Body of pancreas (tissue), 4 donors: ENCODE data around the gene FBXO45.

ENCODE experiments used
- POLR2A ChIP-seq, 3 donors: fragments of 450-650 bp; IDR thresholded peaks; one replicate each; pipeline ENCODE4 v1.6.1; 2016; ENCODE audit warnings: antibody characterized with exemption in 3 of 3, mild to moderate bottlenecking in 2 of 3
- TF ChIP-seq, protein P1 (sequence below), 7 experiments: fragments of 450-650 bp in 4 of 7; fragments of 200-600 bp in 3 of 7; sonication (generic) in 3 of 7; IDR thresholded peaks; one replicate each; pipeline ENCODE4 v1.5.1; 2016 to 2019; ENCODE audit warnings: antibody characterized with exemption in 7 of 7

DNA sequence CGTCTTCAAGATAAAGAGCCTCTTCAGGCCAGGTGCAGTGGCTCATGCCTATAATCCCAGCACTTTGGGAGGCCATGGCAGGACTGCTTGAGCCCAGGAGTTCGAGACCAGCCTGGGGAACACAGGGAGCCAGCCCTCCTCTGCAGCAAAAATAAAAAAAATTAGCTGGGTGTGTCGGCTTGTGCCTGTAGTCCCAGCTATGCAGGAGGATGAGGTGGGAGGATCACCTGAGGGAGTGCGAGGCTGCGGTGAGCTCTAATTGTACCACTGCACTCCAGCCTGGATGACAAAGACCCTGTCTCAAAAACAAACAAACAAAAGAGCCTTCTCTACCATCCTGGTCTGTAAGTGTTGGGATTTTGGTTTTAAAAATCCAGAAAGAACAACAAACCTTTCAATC lies 11.2 kb upstream of the FBXO45 start:
- TF ChIP-seq, protein P1, sequence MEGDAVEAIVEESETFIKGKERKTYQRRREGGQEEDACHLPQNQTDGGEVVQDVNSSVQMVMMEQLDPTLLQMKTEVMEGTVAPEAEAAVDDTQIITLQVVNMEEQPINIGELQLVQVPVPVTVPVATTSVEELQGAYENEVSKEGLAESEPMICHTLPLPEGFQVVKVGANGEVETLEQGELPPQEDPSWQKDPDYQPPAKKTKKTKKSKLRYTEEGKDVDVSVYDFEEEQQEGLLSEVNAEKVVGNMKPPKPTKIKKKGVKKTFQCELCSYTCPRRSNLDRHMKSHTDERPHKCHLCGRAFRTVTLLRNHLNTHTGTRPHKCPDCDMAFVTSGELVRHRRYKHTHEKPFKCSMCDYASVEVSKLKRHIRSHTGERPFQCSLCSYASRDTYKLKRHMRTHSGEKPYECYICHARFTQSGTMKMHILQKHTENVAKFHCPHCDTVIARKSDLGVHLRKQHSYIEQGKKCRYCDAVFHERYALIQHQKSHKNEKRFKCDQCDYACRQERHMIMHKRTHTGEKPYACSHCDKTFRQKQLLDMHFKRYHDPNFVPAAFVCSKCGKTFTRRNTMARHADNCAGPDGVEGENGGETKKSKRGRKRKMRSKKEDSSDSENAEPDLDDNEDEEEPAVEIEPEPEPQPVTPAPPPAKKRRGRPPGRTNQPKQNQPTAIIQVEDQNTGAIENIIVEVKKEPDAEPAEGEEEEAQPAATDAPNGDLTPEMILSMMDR (IDR thresholded peaks at IDR 0.05) = no peak
- no peak for TF ChIP-seq POLR2A (IDR thresholded peaks at IDR 0.05)
